Suprapubic skin (tissue), 4 donors: ENCODE measurements around the gene IRAK1. TPM values are rescaled to one million over a fixed set of nuclear protein-coding genes. Genes with fewer than 3 reads are reported as not detected.
A peak's percentile ranks its signal among the peaks of the same experiment; 100 is the strongest.

Experiments
- DNase-seq, 2 donors: peaks; one replicate each; pipeline ENCODE4 v3.0.0-alpha.2; 2019; ENCODE audit warnings: low spot score in 2 of 2
- H3K27ac ChIP-seq: fragments of 200-600 bp; sonication (generic); one replicate; pipeline ENCODE4 v1.5.1; 2019
- H3K27me3 ChIP-seq: fragments of 200-600 bp; sonication (generic); one replicate; pipeline ENCODE4 v1.5.1; 2019
- H3K36me3 ChIP-seq: fragments of 200-600 bp; sonication (generic); one replicate; pipeline ENCODE4 v1.5.1; 2019
- H3K4me1 ChIP-seq: fragments of 200-600 bp; sonication (generic); one replicate; pipeline ENCODE4 v1.5.1; 2019
- H3K4me3 ChIP-seq: fragments of 200-600 bp; sonication (generic); one replicate; pipeline ENCODE4 v1.5.1; 2019; ENCODE audit warnings: mild to moderate bottlenecking
- H3K9me3 ChIP-seq: fragments of 200-600 bp; sonication (generic); one replicate; pipeline ENCODE4 v1.5.1; 2019
- EP300 ChIP-seq: sonication (generic); formaldehyde crosslinking; IDR thresholded peaks from one replicate; pipeline ENCODE4 v1.6.1; 2017; ENCODE audit warnings: antibody characterized with exemption
- POLR2A ChIP-seq, 2 donors: fragments of 450-650 bp; IDR thresholded peaks; one replicate each; pipeline ENCODE4 v1.6.1; 2017; ENCODE audit warnings: antibody characterized with exemption in 2 of 2, mild to moderate bottlenecking in 2 of 2, moderate library complexity in 2 of 2
- POLR2AphosphoS5 ChIP-seq, 3 donors: sonication (generic); formaldehyde crosslinking; IDR thresholded peaks; one replicate each; pipeline ENCODE4 v1.6.1; 2017; ENCODE audit warnings: antibody characterized with exemption in 3 of 3
- WGBS: methylation state at CpG from one replicate; pipeline ENCODE4 v1.1.5; 2018; 5-methylcytosine and 5-hydroxymethylcytosine counted together
- total RNA-seq, 4 donors: library from RNA; depleted of rRNA; stranded (reverse); fragments of >200 nt; gene quantifications; one replicate each; pipeline ENCODE4 v1.1.0, GENCODE V29; 2016
- TF ChIP-seq, protein P1 (sequence below), 2 donors: fragments of 200-600 bp in 1 of 2; fragments of 450-650 bp in 1 of 2; sonication (generic) in 1 of 2; IDR thresholded peaks; one replicate each; pipeline ENCODE4 v1.5.1; 2016 to 2019; ENCODE audit warnings: antibody characterized with exemption in 2 of 2, mild to moderate bottlenecking in 1 of 2, moderate library complexity in 1 of 2

IRAK1 gene
- total RNA-seq, 4 donors from 2014 or later: 51.3 to 61.5 (median 58.3) TPM

DNA sequence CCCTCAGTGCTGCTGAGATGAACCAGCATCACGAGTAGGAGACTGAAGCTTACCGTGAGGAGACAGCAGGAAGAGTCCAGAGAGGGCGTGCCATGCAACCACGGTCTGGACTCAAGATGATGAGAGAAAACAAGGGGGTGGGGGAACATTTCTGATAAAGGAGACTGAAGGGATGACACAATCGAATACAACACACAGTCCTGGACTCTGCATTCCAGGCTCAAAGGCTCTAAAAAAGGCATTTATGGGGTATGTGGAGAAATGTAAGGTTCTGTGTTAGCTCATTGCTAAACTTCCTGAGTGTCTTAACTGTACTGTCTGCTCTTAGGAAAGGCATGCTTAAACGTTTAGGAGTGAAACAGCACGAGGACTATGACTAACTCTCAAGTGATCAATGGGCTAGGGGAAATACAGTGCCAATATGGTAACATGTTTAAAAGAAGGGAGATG lies 20.6 kb upstream of the IRAK1 start:
- Histone ChIP-seq H3K27ac (peak overlapping the region; percentile 72), H3K36me3 (no peaks in the 10 kb centered on the region), H3K27me3 (no peaks in the 10 kb centered on the region), H3K9me3 (no peaks in the 10 kb centered on the region), H3K4me3 (no peak overlapping the region), H3K4me1 (peaks cover 36% of the 10 kb centered on the region)
- TF ChIP-seq POLR2AphosphoS5 (IDR thresholded peaks at IDR 0.05) (peak in 1 of 3 donors; percentile 22), EP300 (no peak)
- DNase-seq: no peak
- WGBS: 44% methylated on average over 7 of the region's 7 CpGs

DNA sequence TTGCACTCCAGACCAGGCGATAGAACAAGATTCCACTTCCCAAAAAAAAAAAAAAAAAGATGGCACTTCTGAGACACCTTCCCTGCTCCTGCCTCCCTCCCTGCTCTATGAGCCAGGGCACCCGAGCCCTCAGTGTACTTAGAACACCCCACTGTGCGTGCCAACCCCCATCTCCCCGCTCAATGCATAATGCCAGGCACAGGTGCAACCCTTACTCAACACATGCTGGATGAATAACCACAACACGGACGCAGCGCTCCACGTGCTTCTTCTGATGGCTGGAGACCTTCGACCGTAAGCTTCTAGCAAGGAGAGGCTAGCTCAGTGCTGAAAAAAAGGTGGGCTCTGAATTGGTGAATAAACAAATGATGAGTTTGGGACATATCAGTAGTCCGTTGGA lies 19.9 kb upstream of the IRAK1 start:
- DNase-seq: no peak
- Histone ChIP-seq H3K27me3 (no peaks in the 10 kb centered on the region), H3K9me3 (no peaks in the 10 kb centered on the region), H3K4me3 (no peak overlapping the region), H3K36me3 (no peaks in the 10 kb centered on the region), H3K4me1 (peaks cover 32% of the 10 kb centered on the region), H3K27ac (peak overlapping the region; percentile 45)
- TF ChIP-seq POLR2A (IDR thresholded peaks at IDR 0.05): no peak
- TF ChIP-seq, protein P1, sequence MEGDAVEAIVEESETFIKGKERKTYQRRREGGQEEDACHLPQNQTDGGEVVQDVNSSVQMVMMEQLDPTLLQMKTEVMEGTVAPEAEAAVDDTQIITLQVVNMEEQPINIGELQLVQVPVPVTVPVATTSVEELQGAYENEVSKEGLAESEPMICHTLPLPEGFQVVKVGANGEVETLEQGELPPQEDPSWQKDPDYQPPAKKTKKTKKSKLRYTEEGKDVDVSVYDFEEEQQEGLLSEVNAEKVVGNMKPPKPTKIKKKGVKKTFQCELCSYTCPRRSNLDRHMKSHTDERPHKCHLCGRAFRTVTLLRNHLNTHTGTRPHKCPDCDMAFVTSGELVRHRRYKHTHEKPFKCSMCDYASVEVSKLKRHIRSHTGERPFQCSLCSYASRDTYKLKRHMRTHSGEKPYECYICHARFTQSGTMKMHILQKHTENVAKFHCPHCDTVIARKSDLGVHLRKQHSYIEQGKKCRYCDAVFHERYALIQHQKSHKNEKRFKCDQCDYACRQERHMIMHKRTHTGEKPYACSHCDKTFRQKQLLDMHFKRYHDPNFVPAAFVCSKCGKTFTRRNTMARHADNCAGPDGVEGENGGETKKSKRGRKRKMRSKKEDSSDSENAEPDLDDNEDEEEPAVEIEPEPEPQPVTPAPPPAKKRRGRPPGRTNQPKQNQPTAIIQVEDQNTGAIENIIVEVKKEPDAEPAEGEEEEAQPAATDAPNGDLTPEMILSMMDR (IDR thresholded peaks at IDR 0.05): no peak
- TF ChIP-seq EP300: no peak
- TF ChIP-seq POLR2AphosphoS5 (IDR thresholded peaks at IDR 0.05): no peak
- WGBS: 93% methylated on average over 11 of the region's 11 CpGs

DNA sequence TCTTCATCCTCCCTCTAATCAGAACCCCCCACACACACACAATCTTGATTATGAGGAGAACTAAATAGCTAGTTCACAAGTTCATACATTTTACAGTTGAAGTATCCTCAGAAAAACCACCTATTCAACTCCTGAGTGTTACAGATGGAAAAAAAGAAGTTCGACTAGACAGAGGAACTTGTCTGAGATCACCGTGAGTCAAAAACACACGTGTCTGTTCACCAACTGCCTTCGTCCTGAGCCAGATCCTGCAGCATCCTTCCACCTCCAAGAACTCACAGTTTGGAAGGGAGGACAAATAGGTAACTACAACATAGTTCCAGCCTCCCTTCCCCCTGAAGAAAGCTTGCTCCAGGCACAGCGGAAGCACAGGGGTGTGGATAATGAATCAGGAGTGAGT lies 19.0 kb upstream of the IRAK1 start:
- H3K27me3 ChIP-seq: no peaks in the 10 kb centered on the region
- no peak for DNase-seq
- H3K27ac ChIP-seq: no peak overlapping the region
- no peaks in the 10 kb centered on the region for H3K36me3 ChIP-seq
- TF ChIP-seq POLR2AphosphoS5 (IDR thresholded peaks at IDR 0.05) (no peak), POLR2A (IDR thresholded peaks at IDR 0.05) (no peak), EP300 (no peak)
- TF ChIP-seq, protein P1 (IDR thresholded peaks at IDR 0.05): no peak
- H3K4me3 ChIP-seq: no peak overlapping the region
- peaks cover 32% of the 10 kb centered on the region for H3K4me1 ChIP-seq
- WGBS: 84% methylated on average over 5 of the region's 5 CpGs
- H3K9me3 ChIP-seq: no peaks in the 10 kb centered on the region

DNA sequence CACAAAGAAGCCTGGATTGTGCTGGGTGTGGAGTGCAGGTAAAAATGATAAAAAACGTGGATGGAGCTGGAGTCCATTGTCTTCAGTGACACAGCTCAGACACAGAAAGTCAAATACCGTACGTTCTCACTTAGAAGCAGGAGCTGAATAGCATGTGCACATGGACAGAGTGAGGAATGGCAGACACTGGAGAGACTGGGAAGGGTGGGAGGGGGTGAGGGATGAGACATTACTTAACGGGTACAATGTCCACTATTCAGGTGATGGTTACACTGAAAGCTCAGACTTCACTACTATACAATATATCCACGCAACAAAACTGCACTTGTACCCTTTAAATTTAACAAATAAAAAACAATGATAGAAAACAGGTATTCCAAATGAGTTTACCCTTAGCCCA lies 18.1 kb upstream of the IRAK1 start:
- WGBS: 81% methylated on average over 5 of the region's 5 CpGs
- DNase-seq: no peak
- Histone ChIP-seq H3K9me3 (no peaks in the 10 kb centered on the region), H3K27ac (no peak overlapping the region), H3K4me3 (no peak overlapping the region), H3K36me3 (no peaks in the 10 kb centered on the region), H3K27me3 (no peaks in the 10 kb centered on the region), H3K4me1 (peaks cover 24% of the 10 kb centered on the region)
- no peak for TF ChIP-seq EP300
- no peak for TF ChIP-seq POLR2A (IDR thresholded peaks at IDR 0.05)
- TF ChIP-seq POLR2AphosphoS5 (IDR thresholded peaks at IDR 0.05): no peak
- TF ChIP-seq, protein P1 (IDR thresholded peaks at IDR 0.05): no peak

DNA sequence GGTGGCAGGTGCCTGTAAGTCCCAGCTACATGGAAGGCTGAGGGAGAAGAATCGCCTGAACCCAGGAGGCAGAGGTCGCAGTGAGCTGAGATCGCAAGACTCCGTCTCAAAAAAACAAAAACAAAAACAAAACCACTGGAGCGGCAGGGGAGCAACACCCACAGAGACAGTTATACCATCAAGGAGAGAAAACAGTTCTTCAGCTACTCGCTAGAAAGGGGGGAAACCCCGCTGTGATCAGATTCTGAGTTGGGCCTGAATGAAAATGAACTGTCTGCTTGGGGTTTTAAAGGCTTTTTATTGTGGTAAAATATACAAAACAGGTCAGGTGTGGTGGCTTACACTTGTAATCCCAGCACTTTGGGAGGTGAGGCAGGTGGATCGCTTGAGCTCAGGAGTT lies 16.8 kb upstream of the IRAK1 start:
- Histone ChIP-seq H3K27me3 (no peaks in the 10 kb centered on the region), H3K4me3 (no peak overlapping the region), H3K36me3 (peaks cover 9% of the 10 kb centered on the region), H3K9me3 (no peaks in the 10 kb centered on the region), H3K27ac (no peak overlapping the region), H3K4me1 (peaks cover 14% of the 10 kb centered on the region)
- TF ChIP-seq POLR2AphosphoS5 (IDR thresholded peaks at IDR 0.05): no peak
- WGBS: 82% methylated on average over 8 of the region's 8 CpGs
- DNase-seq: no peak

DNA sequence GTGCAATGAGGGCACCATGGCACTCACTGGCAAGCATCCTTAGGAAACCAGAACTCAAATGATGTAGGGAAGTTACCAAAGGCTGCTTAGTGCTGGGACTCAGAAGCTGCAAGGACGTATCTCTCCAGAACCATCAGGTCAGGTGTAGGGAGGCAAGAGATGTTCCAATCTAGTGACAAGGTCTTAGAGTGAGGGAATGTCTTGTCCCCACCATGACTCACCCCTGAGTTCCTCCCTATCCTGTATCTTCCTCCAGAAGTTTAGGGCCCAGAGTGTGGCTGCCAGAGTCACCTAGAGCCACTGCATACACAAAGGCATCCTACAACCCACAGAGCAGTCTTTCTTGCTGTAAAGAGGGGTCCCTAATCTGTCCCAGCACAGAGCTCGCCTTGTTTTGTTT lies 14.1 kb upstream of the IRAK1 start:
- no peak overlapping the region for H3K27ac ChIP-seq
- H3K4me3 ChIP-seq: no peak overlapping the region
- no peaks in the 10 kb centered on the region for H3K9me3 ChIP-seq
- DNase-seq: no peak
- peaks cover 30% of the 10 kb centered on the region for H3K36me3 ChIP-seq
- WGBS: 94% methylated on average over 2 of the region's 2 CpGs
- TF ChIP-seq EP300 (no peak), POLR2AphosphoS5 (IDR thresholded peaks at IDR 0.05) (no peak), POLR2A (IDR thresholded peaks at IDR 0.05) (no peak)
- TF ChIP-seq, protein P1 (IDR thresholded peaks at IDR 0.05): no peak
- H3K27me3 ChIP-seq: no peaks in the 10 kb centered on the region
- no peaks in the 10 kb centered on the region for H3K4me1 ChIP-seq
